Endothelial cell of umbilical vein (primary cell): ENCODE data around the gene CALCA. TPM values are rescaled to one million over a fixed set of nuclear protein-coding genes. Genes with fewer than 3 reads are reported as not detected.

Experiments
- BruUV-seq: library from RNA; stranded (reverse); fragments of 400-500 nt; replicated peaks from 2 replicates; lab custom pipeline; 2021; lab: Mats Ljungman, UMichigan
- CTCF ChIA-PET: fragments of 300-600, 350-600 bp; sonication (Branson Sonifier 250); formaldehyde crosslinking; loops from one replicate; lab custom pipeline; 2021; ENCODE audit warnings: antibody characterized with exemption, inconsistent platforms; lab: Charles Lee
- POLR2A ChIA-PET: fragments of 300-600, 350-600 bp; sonication (Branson Sonifier 250); formaldehyde crosslinking; loops from one replicate; lab custom pipeline; 2021; ENCODE audit warnings: antibody characterized with exemption, inconsistent platforms; lab: Charles Lee
- DNase-seq: peaks from one replicate; pipeline ENCODE4 v3.0.0-alpha.2; 2011; ENCODE audit warnings: low read depth, low spot score
- FAIRE-seq: peaks from 2 replicates; lab custom pipeline; 2011; peaks lifted over from hg19 to GRCh38; lab: Jason Lieb, UNC
- H2AFZ ChIP-seq: 2 replicates; pipeline ENCODE4 v1.6.0; 2012; ENCODE audit warnings: low read depth, low read length, control low read depth, inconsistent platforms
- H3K27ac ChIP-seq: 2 replicates; pipeline ENCODE4 v1.5.1; 2011; ENCODE audit warnings: low read depth, mild to moderate bottlenecking, control low read depth, low read length, moderate library complexity; ENCODE audit not compliant: insufficient read depth
- H3K27me3 ChIP-seq, 2 experiments: 2 replicates each; pipeline versions ENCODE4 v1.6.0 to v1.6.1; 2011; ENCODE audit warnings: low read length in 2 of 2, mixed read lengths in 1 of 2; ENCODE audit not compliant: control insufficient read depth in 2 of 2, insufficient read depth in 2 of 2
- H3K36me3 ChIP-seq, 2 experiments: 2 replicates in 1 of 2; 3 replicates in 1 of 2; pipeline ENCODE4 v1.5.1; 2011; ENCODE audit warnings: low read length in 2 of 2, mild to moderate bottlenecking in 1 of 2, moderate library complexity in 1 of 2; ENCODE audit not compliant: control insufficient read depth in 2 of 2, insufficient read depth in 2 of 2; ENCODE audit errors: extremely low read depth in 1 of 2
- H3K4me1 ChIP-seq: 3 replicates; pipeline ENCODE4 v1.5.1; 2011; ENCODE audit warnings: mild to moderate bottlenecking, low read length; ENCODE audit not compliant: control insufficient read depth, insufficient read depth; ENCODE audit errors: extremely low read depth
- H3K4me2 ChIP-seq: 2 replicates; pipeline ENCODE4 v1.6.1; 2011; ENCODE audit warnings: low read length, control low read depth, mixed read lengths; ENCODE audit not compliant: insufficient read depth
- H3K4me3 ChIP-seq, 3 experiments: fragments of 200-600 bp in 1 of 3; sonication (generic), shearing (Covaris generic) in 1 of 3; replicated peaks in 1 of 3; 2 replicates each; pipeline ENCODE4 v1.5.1; 2011 to 2016; ENCODE audit warnings: control low read depth in 3 of 3, low read length in 3 of 3, mild to moderate bottlenecking in 2 of 3, inconsistent platforms in 1 of 3, low read depth in 1 of 3, moderate library complexity in 1 of 3; ENCODE audit not compliant: insufficient read depth in 1 of 3
- H3K79me2 ChIP-seq: 2 replicates; pipeline ENCODE4 v1.6.0; 2012; ENCODE audit warnings: low read length, inconsistent platforms; ENCODE audit not compliant: control insufficient read depth, insufficient read depth
- H3K9ac ChIP-seq: replicated peaks from 2 replicates; pipeline ENCODE3; 2011; ENCODE audit warnings: low read length, control low read depth; ENCODE audit not compliant: insufficient read depth; ENCODE audit errors: extremely low read depth
- H3K9me1 ChIP-seq: replicated peaks from 3 replicates; pipeline ENCODE4 v1.6.0; 2011; ENCODE audit warnings: mild to moderate bottlenecking, low read length; ENCODE audit not compliant: control insufficient read depth, insufficient read depth; ENCODE audit errors: extremely low read depth
- H3K9me3 ChIP-seq: replicated peaks from 2 replicates; pipeline ENCODE4 v1.5.1; 2012; ENCODE audit warnings: low read length, inconsistent platforms; ENCODE audit not compliant: control insufficient read depth, insufficient read depth
- H4K20me1 ChIP-seq: replicated peaks from 2 replicates; pipeline ENCODE3; 2011; ENCODE audit warnings: mild to moderate bottlenecking, low read length; ENCODE audit not compliant: control insufficient read depth, insufficient read depth; ENCODE audit errors: extremely low read depth
- EZH2 ChIP-seq: IDR thresholded peaks from 2 replicates; pipeline ENCODE4 v1.6.1; 2012; ENCODE audit warnings: borderline replicate concordance, low read depth, mild to moderate bottlenecking, moderate library complexity, low read length, inconsistent platforms; ENCODE audit not compliant: severe bottlenecking
- FOS ChIP-seq: IDR thresholded peaks from 2 replicates; pipeline ENCODE4 v1.6.1; 2011; ENCODE audit warnings: mild to moderate bottlenecking, low read length, moderate library complexity, borderline replicate concordance; ENCODE audit not compliant: insufficient read depth
- JUN ChIP-seq: IDR thresholded peaks from 2 replicates; pipeline ENCODE4 v1.6.1; 2011; ENCODE audit warnings: borderline replicate concordance, low read depth; ENCODE audit not compliant: insufficient read length, insufficient read depth
- dilution Hi-C: fragments of 300-500 bp; cut with MboI; formaldehyde crosslinking; loops from one replicate; pipeline ENCODE4 v1.15.0; 2019; ENCODE audit warnings: low sequenced_read_pairs; ENCODE audit not compliant: extremely low pct_ligation_motif_present
- intact Hi-C: fragments of 100-400 bp; cut with micrococcal nuclease; formaldehyde crosslinking; loops from one replicate; pipeline ENCODE4 v1.10.0; 2022
- polyA plus RNA-seq, 4 experiments: library from polyadenylated mRNA; depleted of rRNA in 3 of 4; stranded (reverse) in 3 of 4; unstranded in 1 of 4; fragments of >200 nt; gene quantifications; 2 replicates each; pipeline versions ENCODE4 v1.2.1 to v1.2.3, GENCODE V29; 2011 to 2012; ENCODE audit warnings: missing spikeins in 1 of 4
- total RNA-seq: library from RNA; stranded (reverse); gene quantifications from 2 replicates; pipeline ENCODE4 v1.2.3, GENCODE V29; 2021
- TF ChIP-seq, protein P1 (sequence below), 2 donors: IDR thresholded peaks; 1 replicate in 1 of 2; 2 replicates in 1 of 2; pipeline ENCODE4 v1.5.1; 2011; ENCODE audit warnings: low read length in 2 of 2, mild to moderate bottlenecking in 2 of 2, moderate library complexity in 2 of 2, control low read depth in 1 of 2, inconsistent platforms in 1 of 2, low read depth in 1 of 2; ENCODE audit not compliant: insufficient read depth in 1 of 2; ENCODE audit errors: extremely low read depth in 1 of 2
- TF ChIP-seq, protein P2 (sequence below): IDR thresholded peaks from 2 replicates; pipeline ENCODE4 v1.6.1; 2011; ENCODE audit not compliant: insufficient read depth, insufficient read length

The CALCA gene
- total and polyA plus RNA-seq, 2 donors (not counting 3 experiments of a cell fraction or from before 2014, with no cell fraction given), result not detected

DNA sequence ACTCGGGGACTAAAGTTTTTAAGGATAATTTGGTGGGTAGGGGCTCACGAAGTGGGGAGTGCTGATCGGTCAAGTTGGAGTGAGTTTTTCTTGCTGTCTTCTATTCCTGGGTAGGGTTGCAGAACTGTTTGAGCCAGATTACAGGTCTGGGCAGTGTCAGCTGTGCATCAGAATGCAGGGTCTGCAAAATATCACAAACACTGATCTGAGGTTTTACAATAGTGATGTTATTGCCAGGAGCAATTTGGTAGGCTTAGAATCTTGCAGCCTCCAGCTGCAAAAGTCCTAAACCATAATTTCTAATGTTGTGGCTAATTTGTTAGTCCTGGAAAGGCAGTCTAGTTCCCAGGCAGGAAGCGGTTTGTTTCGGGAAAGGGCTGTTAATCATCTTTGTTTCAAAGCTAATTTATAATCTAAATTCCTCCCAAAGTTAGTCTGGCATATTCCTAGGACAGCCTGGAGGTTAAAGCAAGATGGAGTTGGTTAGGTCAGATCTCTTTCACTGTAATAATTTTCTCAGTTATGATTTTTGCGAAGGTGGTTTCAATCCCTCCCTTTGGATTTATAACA lies 39.7 kb upstream of the CALCA start:
- Histone ChIP-seq H3K9ac (no peak overlapping the region), H3K9me1 (no peaks in the 10 kb centered on the region), H4K20me1 (no peaks in the 10 kb centered on the region), H3K4me1 (no peaks in the 10 kb centered on the region), H2AFZ (no peak overlapping the region), H3K27me3 (no peaks in the 10 kb centered on the region), H3K27ac (no peak overlapping the region), H3K4me3 (no peak overlapping the region), H3K36me3 (no peaks in the 10 kb centered on the region), H3K9me3 (no peaks in the 10 kb centered on the region), H3K4me2 (no peak overlapping the region), H3K79me2 (no peaks in the 10 kb centered on the region)
- no peak for FAIRE-seq
- DNase-seq, result no peak
- no TSS peak for BruUV-seq
- POLR2A ChIA-PET, result no interaction called here
- intact Hi-C loops, result no loop called here
- no peak for TF ChIP-seq FOS
- dilution Hi-C loops, result no loop called here
- CTCF ChIA-PET, result interaction anchor here (1.0 to 1.1 kb wide), 2 partner anchors 37 to 222 kb away, joined by 3 to 4 read pairs; no protein-coding TSS in a partner anchor

DNA sequence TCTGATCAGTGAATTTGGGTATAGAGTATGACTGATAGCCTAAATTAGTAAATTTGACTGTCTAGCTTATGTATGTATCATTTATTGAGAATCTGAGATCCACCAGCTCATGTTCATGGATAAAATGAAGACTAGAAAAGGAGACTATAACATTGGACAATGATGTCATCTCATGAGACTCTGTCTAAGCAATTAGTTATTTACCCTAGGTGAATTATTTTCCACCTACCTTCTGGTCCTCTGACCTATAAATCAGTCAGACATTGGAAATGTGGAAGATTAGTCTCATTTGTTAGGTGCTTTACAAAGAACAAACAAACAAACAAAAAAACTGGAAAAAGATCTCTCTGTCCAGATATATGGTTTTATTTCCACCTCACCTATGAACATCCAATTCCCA lies 38.7 kb upstream of the CALCA start:
- ChIA-PET CTCF (interaction anchor here (1.1 to 1.2 kb wide), 2 partner anchors 36 to 103 kb away, joined by 3 read pairs; no protein-coding TSS in a partner anchor), POLR2A (no interaction called here)

More for the DNA sequence above, 38.7 kb upstream of the CALCA start:
- DNase-seq, result no peak
- TF ChIP-seq EZH2 (no peak), JUN (no peak)
- TF ChIP-seq, protein P1, sequence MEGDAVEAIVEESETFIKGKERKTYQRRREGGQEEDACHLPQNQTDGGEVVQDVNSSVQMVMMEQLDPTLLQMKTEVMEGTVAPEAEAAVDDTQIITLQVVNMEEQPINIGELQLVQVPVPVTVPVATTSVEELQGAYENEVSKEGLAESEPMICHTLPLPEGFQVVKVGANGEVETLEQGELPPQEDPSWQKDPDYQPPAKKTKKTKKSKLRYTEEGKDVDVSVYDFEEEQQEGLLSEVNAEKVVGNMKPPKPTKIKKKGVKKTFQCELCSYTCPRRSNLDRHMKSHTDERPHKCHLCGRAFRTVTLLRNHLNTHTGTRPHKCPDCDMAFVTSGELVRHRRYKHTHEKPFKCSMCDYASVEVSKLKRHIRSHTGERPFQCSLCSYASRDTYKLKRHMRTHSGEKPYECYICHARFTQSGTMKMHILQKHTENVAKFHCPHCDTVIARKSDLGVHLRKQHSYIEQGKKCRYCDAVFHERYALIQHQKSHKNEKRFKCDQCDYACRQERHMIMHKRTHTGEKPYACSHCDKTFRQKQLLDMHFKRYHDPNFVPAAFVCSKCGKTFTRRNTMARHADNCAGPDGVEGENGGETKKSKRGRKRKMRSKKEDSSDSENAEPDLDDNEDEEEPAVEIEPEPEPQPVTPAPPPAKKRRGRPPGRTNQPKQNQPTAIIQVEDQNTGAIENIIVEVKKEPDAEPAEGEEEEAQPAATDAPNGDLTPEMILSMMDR (IDR thresholded peaks at IDR 0.05; ENCODE audit: extremely low read depth in 1 of 2, insufficient read depth in 1 of 2, low read depth in 1 of 2, low read length in 2 of 2), result no peak
- TF ChIP-seq, protein P2, sequence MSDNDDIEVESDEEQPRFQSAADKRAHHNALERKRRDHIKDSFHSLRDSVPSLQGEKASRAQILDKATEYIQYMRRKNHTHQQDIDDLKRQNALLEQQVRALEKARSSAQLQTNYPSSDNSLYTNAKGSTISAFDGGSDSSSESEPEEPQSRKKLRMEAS, result no peak
- Histone ChIP-seq H3K9ac (no peak overlapping the region), H3K4me2 (no peak overlapping the region), H4K20me1 (no peaks in the 10 kb centered on the region), H3K9me3 (no peaks in the 10 kb centered on the region), H3K36me3 (no peaks in the 10 kb centered on the region), H2AFZ (no peak overlapping the region), H3K4me1 (no peaks in the 10 kb centered on the region), H3K9me1 (no peaks in the 10 kb centered on the region), H3K79me2 (no peaks in the 10 kb centered on the region), H3K4me3 (no peak overlapping the region), H3K27me3 (no peaks in the 10 kb centered on the region), H3K27ac (no peak overlapping the region)
- no peak for FAIRE-seq
- intact Hi-C loops (no loop called here), dilution Hi-C loops (no loop called here)
- no TSS peak for BruUV-seq
